Keratinocyte (primary cell): ENCODE data around the gene SOS1.

Experiments
- CTCF ChIP-seq, 3 experiments: IDR thresholded peaks in 1 of 3; conservative IDR thresholded peaks in 1 of 3; optimal IDR thresholded peaks in 1 of 3; 2 replicates in 2 of 3; 3 replicates in 1 of 3; pipeline versions ENCODE3 to v1.5.1; 2011; ENCODE audit warnings: low read length in 3 of 3, mild to moderate bottlenecking in 3 of 3, moderate library complexity in 2 of 3, control low read depth in 1 of 3, inconsistent platforms in 1 of 3; ENCODE audit not compliant: insufficient read depth in 2 of 3; ENCODE audit errors: extremely low read depth in 1 of 3
- EZH2 ChIP-seq: IDR thresholded peaks from one replicate; pipeline ENCODE4 v1.6.1; 2012; ENCODE audit warnings: inconsistent platforms, mild to moderate bottlenecking, low read length, moderate library complexity

- TF ChIP-seq CTCF (optimal IDR thresholded peaks at IDR 0.05 in 1 of 3, IDR thresholded peaks at IDR 0.05 in 1 of 3, conservative IDR thresholded peaks at IDR 0.05 in 1 of 3; ENCODE audit: extremely low read depth in 1 of 3, insufficient read depth in 2 of 3, low read length in 3 of 3) (no peak), EZH2 (no peak)
These were observed 6.1 kb downstream of the SOS1 start for GRCh38 chr2:39114771-39115170.
